Esophagus (tissue), 2 donors: ENCODE measurements around the gene RIBC1. TPM values are rescaled to one million over a fixed set of nuclear protein-coding genes. Genes with fewer than 3 reads are reported as not detected.

ENCODE experiments used
- H3K27ac ChIP-seq, 2 donors: one replicate each; pipeline ENCODE4 v1.5.1; 2013; ENCODE audit warnings: low read depth in 2 of 2, mild to moderate bottlenecking in 2 of 2, inconsistent platforms in 1 of 2, low read length in 1 of 2, moderate library complexity in 1 of 2
- H3K27me3 ChIP-seq, 2 donors: one replicate each; pipeline ENCODE4 v1.6.1; 2013; ENCODE audit warnings: low read length in 2 of 2, control low read depth in 1 of 2, mild to moderate bottlenecking in 1 of 2; ENCODE audit not compliant: insufficient read depth in 2 of 2, control insufficient read depth in 1 of 2
- H3K36me3 ChIP-seq, 2 donors: one replicate each; pipeline ENCODE4 v1.6.1; 2013; ENCODE audit warnings: low read length in 1 of 2; ENCODE audit not compliant: control insufficient read depth in 2 of 2, insufficient read depth in 2 of 2
- H3K4me1 ChIP-seq, 2 donors: one replicate each; pipeline ENCODE4 v1.6.1; 2013; ENCODE audit warnings: low read length in 1 of 2; ENCODE audit not compliant: control insufficient read depth in 2 of 2, insufficient read depth in 2 of 2
- H3K4me3 ChIP-seq, 2 donors: one replicate each; pipeline ENCODE4 v1.5.1; 2013; ENCODE audit warnings: low read length in 2 of 2, mild to moderate bottlenecking in 2 of 2, low read depth in 1 of 2, moderate library complexity in 1 of 2
- H3K9me3 ChIP-seq, 2 donors: one replicate each; pipeline ENCODE4 v1.6.1; 2013; ENCODE audit warnings: mild to moderate bottlenecking in 2 of 2, low read depth in 1 of 2, low read length in 1 of 2, moderate library complexity in 1 of 2; ENCODE audit not compliant: control insufficient read depth in 2 of 2, insufficient read depth in 1 of 2
- WGBS, 2 donors: extraction: QIAGEN DNeasy Blood & Tissue Kit; methylation state at CpG; one replicate each; pipeline ENCODE4 v1.1.7; 2013; 5-methylcytosine and 5-hydroxymethylcytosine counted together
- polyA plus RNA-seq, 2 donors: library from polyadenylated mRNA; stranded (reverse); fragments of 200-250 nt; gene quantifications; one replicate each; pipeline ENCODE4 v1.2.3, GENCODE V29; 2013
- donor health status: healthy with polysubstance abuse.
- donor health status: Bipolar disorder and iron deficiency.

The RIBC1 gene
- under 1 TPM; 0.64 to 0.77 TPM for polyA plus RNA-seq

- WGBS, 2 donors: 0 to 9% methylated on average over 17 of the region's 17 CpGs
- H3K4me3 ChIP-seq: peak within 1 kb of the TSS; percentile 74 to 87
- no peaks in the 10 kb centered on the region for H3K9me3 ChIP-seq
- H3K4me1 ChIP-seq: peaks cover 0 to 3% of the 10 kb centered on the region in 2 donors
- peak within 1 kb of the TSS; percentile 92 to 96 for H3K27ac ChIP-seq
- no peaks in the 10 kb centered on the region for H3K36me3 ChIP-seq
- H3K27me3 ChIP-seq: no peaks in the 10 kb centered on the region
Measured at GRCh38 chrX:53422861-53423306, at the start of gene RIBC1. TSS of gene RIBC1 (plus strand) at chrX:53422873. CDS start at chrX:53426277, 3,404 bp downstream.

GRCh38 chrX:53373307-53373706 lies 49.4 kb upstream of the RIBC1 start:
- Histone ChIP-seq H3K27ac (no peak overlapping the region), H3K27me3 (no peaks in the 10 kb centered on the region), H3K9me3 (no peaks in the 10 kb centered on the region), H3K4me3 (no peak overlapping the region), H3K36me3 (no peaks in the 10 kb centered on the region), H3K4me1 (no peaks in the 10 kb centered on the region)
- WGBS, 2 donors: 58 to 67% methylated on average over 2 of the region's 2 CpGs

GRCh38 chrX:53374222-53374820 lies 48.4 kb upstream of the RIBC1 start:
- Histone ChIP-seq H3K9me3 (no peaks in the 10 kb centered on the region), H3K4me1 (no peaks in the 10 kb centered on the region), H3K27me3 (no peaks in the 10 kb centered on the region), H3K36me3 (peaks cover 0 to under 1% of the 10 kb centered on the region in 2 donors), H3K4me3 (no peak overlapping the region), H3K27ac (no peak overlapping the region)
- WGBS, 2 donors: 88 to 95% methylated on average over 7 of the region's 7 CpGs

GRCh38 chrX:53374923-53375322 lies 47.8 kb upstream of the RIBC1 start:
- Histone ChIP-seq H3K27me3 (no peaks in the 10 kb centered on the region), H3K4me3 (no peak overlapping the region)

GRCh38 chrX:53376888-53377287 lies 45.8 kb upstream of the RIBC1 start:
- 78 to 88% methylated on average over 6 of the region's 6 CpGs for WGBS, 2 donors
- no peaks in the 10 kb centered on the region for H3K4me1 ChIP-seq
- H3K27ac ChIP-seq: no peak overlapping the region
- no peaks in the 10 kb centered on the region for H3K27me3 ChIP-seq
- no peaks in the 10 kb centered on the region for H3K9me3 ChIP-seq
- no peak overlapping the region for H3K4me3 ChIP-seq
- H3K36me3 ChIP-seq: peaks cover 13 to 18% of the 10 kb centered on the region in 2 donors

More at GRCh38 chrX:53374923-53375322, 47.8 kb upstream of the RIBC1 start:
- Histone ChIP-seq H3K27ac (no peak overlapping the region), H3K36me3 (peaks cover 0 to 4% of the 10 kb centered on the region in 2 donors), H3K4me1 (no peaks in the 10 kb centered on the region), H3K9me3 (no peaks in the 10 kb centered on the region)

GRCh38 chrX:53377464-53377863 lies 45.2 kb upstream of the RIBC1 start:
- no peak overlapping the region for H3K4me3 ChIP-seq
- no peak overlapping the region for H3K27ac ChIP-seq
- H3K4me1 ChIP-seq: no peaks in the 10 kb centered on the region
- 79 to 89% methylated on average over 2 of the region's 2 CpGs for WGBS, 2 donors
- H3K27me3 ChIP-seq: no peaks in the 10 kb centered on the region
- no peaks in the 10 kb centered on the region for H3K9me3 ChIP-seq
- H3K36me3 ChIP-seq: peaks cover 17 to 22% of the 10 kb centered on the region in 2 donors

- no peaks in the 10 kb centered on the region for H3K9me3 ChIP-seq
- H3K36me3 ChIP-seq: peaks cover 25 to 26% of the 10 kb centered on the region in 2 donors
- WGBS, 2 donors: 97 to 98% methylated on average over 3 of the region's 3 CpGs
- no peaks in the 10 kb centered on the region for H3K4me1 ChIP-seq
- no peak overlapping the region for H3K27ac ChIP-seq
- H3K27me3 ChIP-seq: no peaks in the 10 kb centered on the region
- H3K4me3 ChIP-seq: no peak overlapping the region
Measured at GRCh38 chrX:53379008-53379710, 43.5 kb upstream of the RIBC1 start.

- H3K4me3 ChIP-seq: no peak overlapping the region
- no peaks in the 10 kb centered on the region for H3K27me3 ChIP-seq
- WGBS, 2 donors: 75 to 84% methylated on average over 4 of the region's 4 CpGs
- no peak overlapping the region for H3K27ac ChIP-seq
- no peaks in the 10 kb centered on the region for H3K4me1 ChIP-seq
- H3K9me3 ChIP-seq: no peaks in the 10 kb centered on the region
- H3K36me3 ChIP-seq: peaks cover 25 to 26% of the 10 kb centered on the region in 2 donors
Measured at GRCh38 chrX:53379747-53380146, 42.9 kb upstream of the RIBC1 start.

GRCh38 chrX:53383376-53384076 lies 39.1 kb upstream of the RIBC1 start:
- H3K4me1 ChIP-seq: no peaks in the 10 kb centered on the region
- H3K9me3 ChIP-seq: no peaks in the 10 kb centered on the region
- WGBS, 2 donors: 82 to 92% methylated on average over 4 of the region's 4 CpGs
- no peaks in the 10 kb centered on the region for H3K27me3 ChIP-seq
- no peak overlapping the region for H3K4me3 ChIP-seq
- H3K27ac ChIP-seq: no peak overlapping the region
- peaks cover 25 to 26% of the 10 kb centered on the region in 2 donors for H3K36me3 ChIP-seq
